ENCODE measurements around the gene VASH1.
"Not testable (repeated sequence)": the region's sequence is repeated elsewhere in the genome, so short reads cannot be mapped to it uniquely, and the experiment has no call there.

The VASH1 gene

DNA sequence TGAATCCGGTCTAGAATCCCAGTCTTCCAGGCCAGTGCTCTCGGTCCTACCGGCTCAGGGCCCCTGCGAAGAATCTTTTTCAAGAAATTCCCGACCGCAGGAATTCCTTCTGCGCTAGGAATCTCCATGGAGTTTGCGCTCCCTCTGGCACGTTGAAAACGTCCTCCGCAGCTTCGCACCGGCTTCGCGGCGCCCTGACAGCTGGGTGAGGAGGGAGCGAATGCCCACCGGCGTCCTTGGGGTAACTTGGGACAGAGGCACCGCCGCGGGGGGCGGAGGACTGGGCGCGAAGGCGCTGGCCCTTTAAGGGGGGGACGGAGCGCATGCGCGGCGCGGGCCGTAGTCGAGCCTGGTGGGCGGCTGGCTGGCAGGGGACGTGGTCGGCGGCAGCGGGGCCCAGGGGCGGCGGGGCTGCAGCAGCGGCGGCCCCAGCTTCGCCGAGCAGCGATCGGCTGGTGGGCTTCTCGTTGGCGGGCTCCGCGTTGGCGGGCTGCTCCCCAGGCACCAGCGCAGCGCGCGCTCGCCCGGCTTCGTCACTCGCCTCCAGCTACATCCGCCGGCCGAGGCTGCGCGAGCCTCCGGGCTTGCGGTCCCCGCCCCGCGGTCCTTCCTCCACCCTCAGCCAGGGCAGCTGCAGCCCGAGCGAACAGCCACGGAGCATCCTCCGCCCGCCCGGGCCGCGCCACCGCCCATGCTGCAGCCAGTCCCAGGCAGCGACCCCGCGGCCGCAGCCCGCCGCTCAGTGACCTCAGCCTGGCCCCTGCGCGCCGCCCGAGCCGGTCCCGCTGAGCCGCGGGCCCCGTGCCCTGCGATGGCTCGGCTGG lies at the start of gene VASH1:
Gene VASH1, plus strand, starts transcription at position 333 of the 824 bp plus-strand sequence. CDS start 1,354 bp downstream, outside the sequence.
- peak; percentile 71 for DNase-seq

- DNase-seq = no peak
Measured at GRCh38 chr14:76713121-76713520, 48.1 kb upstream of the VASH1 start.

GRCh38 chr14:76714470-76714869 lies 46.8 kb upstream of the VASH1 start:
- no peak for DNase-seq

- DNase-seq = no peak
Measured at GRCh38 chr14:76715101-76715500, 46.2 kb upstream of the VASH1 start.

GRCh38 chr14:76715511-76716081 lies 45.7 kb upstream of the VASH1 start:
- no peak for DNase-seq

GRCh38 chr14:76716285-76716684 lies 45.0 kb upstream of the VASH1 start:
- DNase-seq = no peak

DNA sequence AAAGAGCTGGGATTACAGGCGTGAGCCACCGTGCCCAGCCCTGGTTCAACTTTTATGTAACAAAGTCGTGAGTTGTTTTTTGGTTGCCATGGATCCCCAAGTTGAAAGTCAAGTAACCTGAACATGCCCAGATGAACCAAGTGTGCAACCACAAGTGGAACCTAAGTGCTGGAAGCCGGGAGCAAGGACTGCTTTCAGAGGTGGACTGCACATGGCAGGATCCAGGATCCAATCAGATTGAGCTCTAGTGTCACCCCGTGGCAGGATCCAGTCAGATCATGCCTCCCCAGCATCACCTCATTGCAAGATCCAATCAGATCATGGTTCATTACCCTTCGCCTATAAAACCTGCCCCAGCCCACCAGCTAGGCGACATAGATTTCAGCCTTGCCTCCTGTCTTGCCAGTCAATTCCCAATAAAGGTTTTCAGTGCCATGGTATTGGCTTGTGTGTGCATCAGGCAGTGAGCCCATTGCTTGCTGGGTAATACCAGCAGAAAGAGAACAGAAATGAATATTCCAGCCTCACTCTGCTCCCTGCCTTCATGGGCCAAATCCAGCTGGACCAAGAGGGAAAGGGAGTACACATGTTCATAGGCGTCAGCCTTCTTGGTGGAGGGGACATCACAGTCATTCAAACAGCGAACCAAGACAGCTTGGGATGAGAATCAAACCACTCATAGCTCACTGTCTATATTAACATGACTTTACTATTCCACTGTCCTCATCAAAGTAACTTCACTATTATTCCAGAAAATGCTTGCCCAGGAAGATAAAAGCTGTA lies 43.6 kb upstream of the VASH1 start:
- no peak for DNase-seq

DNA sequence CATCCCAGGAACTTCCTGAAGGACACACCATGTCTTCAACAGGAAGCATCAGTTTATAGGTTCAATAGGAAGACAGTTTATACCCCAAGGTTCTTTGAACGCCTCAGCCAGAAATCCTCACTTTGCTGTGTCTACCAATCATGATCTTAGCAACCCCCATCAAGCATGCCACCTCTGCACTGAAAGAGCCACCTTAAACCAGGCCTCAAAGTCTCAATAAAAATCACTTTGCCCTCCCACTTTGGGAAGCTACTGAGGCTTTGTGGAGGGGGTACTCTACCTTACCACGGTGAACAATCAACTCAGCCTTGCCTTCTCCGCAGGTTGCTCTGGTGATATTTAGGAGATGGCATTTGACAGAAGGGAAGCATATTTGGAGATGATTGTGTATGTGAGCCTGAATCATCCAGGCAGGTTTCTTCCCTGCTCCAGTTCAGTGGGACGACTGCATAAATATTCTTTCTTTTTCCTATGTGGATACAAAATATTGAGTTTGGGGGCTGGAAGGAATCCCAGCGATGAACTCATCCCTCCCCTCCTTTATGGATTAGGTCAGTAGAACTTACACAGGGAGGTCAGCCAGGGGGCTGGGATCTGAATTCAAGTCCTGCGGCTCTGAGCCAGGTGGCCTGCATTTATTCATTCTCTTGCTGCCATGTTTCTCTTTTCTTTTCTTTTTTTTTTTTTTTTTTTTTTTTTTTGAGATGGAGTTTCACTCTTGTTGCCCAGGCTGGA lies 42.8 kb upstream of the VASH1 start:
- DNase-seq = no peak

DNA sequence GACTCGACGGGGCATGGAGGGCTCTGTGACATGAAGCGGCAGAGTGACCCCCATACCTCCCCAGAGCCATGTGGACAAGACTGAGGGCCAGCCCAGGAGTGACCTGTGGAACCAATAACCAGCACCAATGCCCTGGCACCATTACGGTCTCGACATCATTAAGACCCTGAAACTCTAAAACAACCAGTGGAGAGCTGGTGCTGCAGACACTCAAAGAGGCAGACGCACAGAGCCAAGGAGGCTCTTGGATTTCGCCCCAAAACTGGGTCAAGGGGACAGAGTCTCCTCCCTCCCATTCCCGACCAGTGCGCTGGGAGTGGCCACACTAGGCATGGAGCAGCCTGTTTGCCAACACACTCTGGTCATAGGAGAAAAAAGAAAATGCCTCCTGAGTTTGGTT lies 41.6 kb upstream of the VASH1 start:
- DNase-seq = no peak

DNA sequence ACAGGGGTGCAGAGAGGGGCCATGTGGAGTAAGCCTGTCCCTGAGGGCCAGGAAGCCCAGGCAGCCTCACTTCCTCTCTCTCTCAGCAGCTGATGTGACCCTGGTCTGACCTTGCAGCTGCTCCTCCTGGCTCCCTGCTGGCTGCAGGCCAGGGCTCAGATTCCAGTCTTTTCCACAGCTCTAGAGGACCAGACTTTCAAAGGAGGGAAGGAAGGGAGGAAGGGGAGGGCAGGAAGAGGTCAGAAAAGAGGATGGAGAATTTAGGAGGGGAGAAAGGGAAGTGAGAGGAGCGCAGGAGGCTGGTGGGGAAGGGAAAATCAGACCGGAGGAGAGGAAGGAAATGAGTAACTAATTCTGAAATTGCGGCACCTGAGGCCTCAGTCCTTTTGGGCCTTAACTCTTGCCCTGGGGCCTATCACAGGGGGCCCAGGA lies 40.9 kb upstream of the VASH1 start:
- DNase-seq = no peak

- not testable (repeated sequence) for DNase-seq
Measured at GRCh38 chr14:76721506-76721905, 39.8 kb upstream of the VASH1 start.

- DNase-seq = no peak
Measured at GRCh38 chr14:76724651-76725550, 36.4 kb upstream of the VASH1 start.

- no peak for DNase-seq
Measured at GRCh38 chr14:76726551-76726970, 34.7 kb upstream of the VASH1 start.

GRCh38 chr14:76727384-76727783 lies 33.9 kb upstream of the VASH1 start:
- no peak for DNase-seq

- no peak for DNase-seq
Measured at GRCh38 chr14:76727901-76728300, 33.4 kb upstream of the VASH1 start.

DNA sequence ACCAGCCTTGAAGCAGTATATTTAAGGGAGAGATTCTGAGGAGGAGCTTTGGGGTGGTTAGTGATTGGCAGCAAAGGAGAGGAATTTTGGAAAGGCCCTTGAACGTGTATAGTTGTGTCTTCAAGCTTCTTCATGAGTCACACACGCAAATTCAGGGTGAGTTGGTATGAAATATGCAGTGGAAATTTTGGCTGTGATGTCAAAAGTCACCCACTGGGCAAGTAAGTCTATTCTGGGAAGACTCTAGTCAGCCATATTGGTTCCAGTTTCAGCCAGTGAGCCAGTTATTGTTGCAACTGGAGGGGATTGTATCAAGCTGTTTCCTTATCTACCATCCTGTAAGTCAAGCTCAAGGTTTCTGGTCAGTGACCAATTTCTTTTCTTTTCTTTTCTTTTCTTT lies 32.0 kb upstream of the VASH1 start:
- DNase-seq = no peak

GRCh38 chr14:76729953-76730505 lies 31.2 kb upstream of the VASH1 start:
- no peak for DNase-seq

DNA sequence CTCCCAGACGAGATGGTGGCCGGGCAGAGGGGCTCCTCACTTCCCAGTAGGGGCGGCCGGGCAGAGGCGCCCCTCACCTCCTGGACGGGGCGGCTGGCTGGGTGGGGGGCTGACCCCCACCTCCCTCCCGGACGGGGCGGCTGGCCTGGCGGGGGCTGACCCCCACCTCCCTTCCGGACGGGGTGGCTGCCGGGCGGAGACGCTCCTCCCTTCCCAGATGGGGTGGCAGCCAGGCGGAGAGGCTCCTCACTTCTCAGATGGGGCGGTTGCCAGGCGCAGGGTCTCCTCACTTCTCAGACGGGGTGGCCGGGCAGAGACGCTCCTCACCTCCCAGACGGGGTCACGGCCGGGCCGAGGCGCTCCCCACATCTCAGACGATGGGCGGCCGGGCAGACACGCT lies 26.8 kb upstream of the VASH1 start:
- not testable (repeated sequence) for DNase-seq

DNA sequence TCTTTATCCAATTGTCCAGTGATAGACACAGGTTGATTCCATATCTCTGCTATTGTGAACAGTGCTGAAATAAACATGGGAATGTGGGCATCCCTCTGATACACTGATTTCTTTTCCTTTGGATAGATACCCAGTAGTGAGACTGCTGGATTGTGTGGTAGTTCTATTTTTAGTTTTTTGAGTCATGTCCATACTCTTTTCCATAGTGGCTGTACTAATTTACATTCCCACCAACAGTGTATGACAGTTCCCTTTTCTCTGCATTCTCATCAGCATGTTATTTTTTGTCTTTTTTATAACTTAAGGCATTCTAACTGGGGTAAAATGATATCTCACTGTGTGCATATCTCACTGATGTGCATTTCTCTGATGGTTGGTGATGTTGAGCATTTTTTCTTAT lies 24.8 kb upstream of the VASH1 start:
- no peak for DNase-seq

DNA sequence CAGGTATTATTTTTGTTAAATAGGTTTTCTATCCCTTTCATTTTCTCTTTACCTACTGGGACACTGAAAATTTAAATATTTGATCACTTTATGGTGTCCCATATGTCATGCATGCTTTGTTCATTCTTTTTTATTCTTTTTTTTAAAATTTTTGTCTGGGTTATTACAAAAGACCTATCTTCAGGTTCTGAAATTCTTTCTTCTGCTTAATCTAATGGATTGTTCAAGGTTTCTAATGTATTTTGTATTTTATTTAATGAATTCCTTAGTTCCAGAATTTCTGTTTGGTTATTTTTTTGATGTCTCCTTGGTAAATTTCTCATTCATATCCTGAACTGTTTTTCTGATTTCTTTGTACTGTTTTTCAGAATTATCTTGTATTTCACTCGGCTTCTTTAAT lies 20.2 kb upstream of the VASH1 start:
- DNase-seq = no peak

DNA sequence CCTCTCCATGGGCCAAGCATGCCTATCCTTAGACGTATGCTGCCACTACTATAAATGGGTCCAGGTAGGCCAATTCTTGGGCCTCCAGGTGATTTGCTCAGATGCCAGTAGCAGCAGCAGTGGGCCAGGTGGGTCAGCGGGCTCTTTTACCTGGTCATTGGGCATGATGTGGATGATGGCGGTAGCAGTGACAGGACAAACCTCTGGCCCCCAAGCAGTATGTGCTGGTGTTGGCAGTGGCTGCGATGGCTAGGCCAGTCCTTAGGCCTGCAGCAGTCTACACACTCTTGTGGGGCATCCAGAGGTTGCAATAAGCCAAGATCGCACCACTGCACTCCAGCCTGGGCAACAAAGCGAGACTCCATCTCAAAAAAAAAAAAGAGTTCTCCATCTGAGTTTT lies 19.1 kb upstream of the VASH1 start:
- DNase-seq = no peak

- no peak for DNase-seq
Measured at GRCh38 chr14:76742966-76743365, 18.3 kb upstream of the VASH1 start.

Data from activated CD4-positive, alpha-beta T cell treated with anti-CD3 and anti-CD28 coated beads, Interleukin-2, amount 50 U/mL, for 16 hours (primary cell).